GM19193 (cell line): ENCODE results near the gene TYW3.

ENCODE experiments used
- POLR2A ChIP-seq: IDR thresholded peaks from 4 replicates; pipeline ENCODE4 v1.6.1; 2011; ENCODE audit not compliant: insufficient read depth, insufficient read length; ENCODE audit errors: extremely low read depth

Gene TYW3

GRCh38 chr1:74717626-74718025 is 15.3 kb upstream of the TYW3 start:
- no peak for TF ChIP-seq POLR2A

DNA sequence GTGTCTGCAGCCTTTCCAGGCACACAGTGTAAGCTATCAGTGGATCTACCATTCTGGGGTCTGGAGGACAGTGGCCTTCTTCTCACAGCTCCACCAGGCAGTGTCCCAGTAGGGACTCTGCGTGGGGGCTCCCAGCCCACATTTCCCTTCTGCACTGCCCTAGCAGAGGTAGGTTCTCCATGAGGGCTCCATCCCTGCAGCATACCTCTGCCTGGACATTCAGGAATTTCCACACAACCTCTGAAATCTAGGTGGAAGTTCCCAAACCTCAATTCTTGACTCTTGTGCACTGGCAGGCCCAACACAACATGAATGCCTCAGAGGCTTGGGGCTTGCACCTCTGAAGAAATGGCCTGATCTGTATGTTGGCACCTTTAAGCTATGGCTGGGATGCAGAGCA is 6.9 kb upstream of the TYW3 start:
- TF ChIP-seq POLR2A, result no peak

GRCh38 chr1:74728736-74729135 is 4.2 kb upstream of the TYW3 start:
- TF ChIP-seq POLR2A, result no peak

GRCh38 chr1:74729741-74730478 is 3.0 kb upstream of the TYW3 start:
- TF ChIP-seq POLR2A, result no peak

- no peak for TF ChIP-seq POLR2A
Measured at GRCh38 chr1:74731399-74732052, 1.4 kb upstream of the TYW3 start.

DNA sequence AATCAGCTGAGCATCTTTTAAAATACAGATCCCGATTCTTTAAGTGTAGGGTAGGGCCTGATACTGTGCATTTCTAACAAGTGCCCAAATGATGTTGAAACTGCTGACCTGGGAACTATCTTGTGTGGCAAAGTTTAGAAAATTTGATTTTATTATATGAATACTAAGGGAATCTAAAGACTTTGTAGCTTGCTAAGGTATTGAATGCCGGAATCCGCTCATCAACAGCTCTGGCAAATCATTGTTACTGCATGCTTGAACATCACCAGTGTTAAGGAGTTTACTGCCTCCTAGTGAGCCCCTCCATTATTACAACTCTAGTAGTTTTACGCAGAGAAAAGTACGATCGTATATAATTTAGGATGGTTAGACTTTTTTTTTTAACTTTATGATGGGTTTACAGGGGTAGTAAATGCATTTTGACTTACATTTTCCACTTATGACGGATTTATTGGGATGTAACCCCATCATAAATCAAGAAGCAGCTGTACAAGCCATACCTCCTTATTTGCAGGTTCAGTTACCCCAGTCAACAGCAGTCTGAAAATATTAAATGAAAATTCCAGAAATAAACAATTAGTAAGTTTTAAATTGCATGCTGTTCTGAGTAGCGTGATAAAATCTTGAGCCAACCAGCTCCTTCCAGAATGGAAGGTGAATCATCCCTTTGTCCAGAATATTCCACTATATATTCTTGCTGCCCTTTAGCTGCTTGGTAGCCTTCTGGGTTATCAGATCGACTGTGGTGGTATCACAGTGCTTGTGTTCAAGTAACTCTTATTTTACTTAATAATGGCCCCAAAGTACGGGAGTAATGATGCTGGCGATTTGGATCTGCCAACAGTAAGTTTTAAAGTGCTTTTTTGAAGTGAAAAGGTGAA is 892 bp downstream of the TYW3 start:
- TF ChIP-seq POLR2A, result no peak

DNA sequence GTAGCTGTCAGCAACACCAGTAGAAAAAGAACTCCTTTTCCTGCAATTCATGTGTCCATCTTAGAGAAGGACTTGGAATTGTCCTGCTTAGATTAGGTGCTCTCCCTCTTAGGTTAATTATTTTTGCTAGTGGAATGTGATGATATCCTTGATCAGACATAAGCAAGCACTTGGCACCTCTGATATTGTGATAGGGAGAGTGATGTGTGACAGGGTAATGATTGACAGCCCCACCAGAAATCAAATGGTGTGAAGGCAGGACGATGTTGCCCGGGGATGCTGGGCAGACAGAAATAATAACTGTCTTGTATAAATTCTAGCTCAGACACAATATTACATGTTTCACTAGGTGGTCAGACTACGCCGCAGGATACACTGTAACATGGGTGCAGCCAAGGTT is 4.4 kb downstream of the TYW3 start:
- TF ChIP-seq POLR2A, result no peak

DNA sequence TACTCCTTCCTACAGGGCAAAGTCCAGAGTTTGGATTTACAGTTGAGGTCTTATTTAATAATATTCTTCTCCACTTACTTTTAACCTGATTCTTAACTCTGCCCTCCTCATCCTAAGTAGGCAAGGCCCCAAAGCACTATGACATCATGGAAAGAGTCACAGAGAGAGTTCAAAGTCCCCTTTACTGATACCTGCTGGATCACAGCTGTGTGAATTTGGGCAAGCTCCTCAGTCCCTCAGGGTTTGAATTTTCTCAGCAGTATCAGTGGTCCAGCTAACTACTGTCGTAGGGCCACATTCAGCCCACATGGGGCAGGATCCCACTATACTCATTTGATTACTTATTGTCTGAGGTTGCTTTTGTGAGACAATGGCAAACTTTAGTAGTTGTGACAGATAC is 16.0 kb downstream of the TYW3 start:
- no peak for TF ChIP-seq POLR2A

DNA sequence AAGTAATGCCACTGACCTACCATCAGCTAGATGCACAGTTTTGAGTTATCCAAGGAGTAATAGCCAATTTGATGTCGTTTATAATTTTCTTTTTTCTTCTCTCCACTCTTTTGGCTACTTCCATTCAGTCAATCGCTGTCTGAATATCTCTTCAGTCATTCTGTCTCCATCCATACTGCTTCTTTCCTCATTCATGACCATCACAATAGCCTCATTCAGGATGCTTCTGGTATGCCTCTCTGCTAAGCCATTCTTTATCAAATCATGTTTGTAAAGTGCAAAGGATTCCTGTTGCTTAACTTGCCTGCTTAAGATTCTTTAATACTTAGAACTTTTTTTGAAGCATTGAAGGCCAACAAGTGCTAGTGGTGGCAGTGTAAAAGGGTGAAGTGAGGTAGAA is 20.2 kb downstream of the TYW3 start:
- no peak for TF ChIP-seq POLR2A

DNA sequence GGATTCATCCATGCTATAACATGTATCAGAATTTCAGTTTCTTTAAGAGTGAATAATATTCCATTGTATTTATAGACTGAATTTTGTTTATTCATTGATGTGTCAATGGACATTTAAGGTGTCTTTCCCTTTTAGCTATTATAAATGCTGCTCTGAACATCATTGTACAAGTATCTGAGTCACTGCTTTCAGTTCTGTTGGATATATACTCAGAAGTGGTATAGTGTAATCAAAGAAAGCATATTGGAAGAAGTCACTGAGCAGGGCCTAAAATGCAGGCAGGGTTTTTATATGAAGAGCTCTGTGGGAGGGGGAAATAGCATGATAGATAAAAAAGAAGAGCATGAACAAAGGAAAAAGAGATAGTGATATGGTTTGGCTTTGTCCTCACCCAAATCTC is 22.5 kb downstream of the TYW3 start:
- TF ChIP-seq POLR2A, result no peak

- TF ChIP-seq POLR2A, result no peak
Measured at GRCh38 chr1:74763807-74764206, 30.9 kb downstream of the TYW3 start.

GRCh38 chr1:74766579-74766978 is 33.6 kb downstream of the TYW3 start:
- no peak for TF ChIP-seq POLR2A

DNA sequence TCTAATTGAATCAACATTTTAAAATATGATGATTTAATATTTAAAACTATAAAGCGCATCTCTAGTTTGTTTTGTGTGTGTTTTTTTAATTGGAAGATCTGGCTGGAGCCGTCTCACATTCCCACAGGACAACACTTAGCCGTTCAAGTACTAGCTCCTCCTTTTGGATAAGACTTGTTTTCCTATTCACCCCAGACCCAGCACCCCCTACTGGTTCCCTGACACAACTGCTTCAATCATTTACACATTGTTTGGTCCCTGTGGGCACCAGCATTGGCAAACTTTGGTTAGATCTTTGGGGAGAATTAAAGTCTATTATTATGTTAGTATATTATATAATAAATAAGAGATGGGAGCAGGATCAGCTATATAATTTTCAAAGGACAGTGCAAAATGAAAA is 34.5 kb downstream of the TYW3 start:
- TF ChIP-seq POLR2A, result no peak

GRCh38 chr1:74771913-74772515 is 39.1 kb downstream of the TYW3 start:
- no peak for TF ChIP-seq POLR2A

- TF ChIP-seq POLR2A, result no peak
Measured at GRCh38 chr1:74772945-74773344, 40.0 kb downstream of the TYW3 start.
